Right ventricle myocardium inferior (tissue), 1 donor: Measurements from ENCODE around the gene ZDHHC11. TPM values are rescaled to one million over a fixed set of nuclear protein-coding genes. Genes with fewer than 3 reads are reported as not detected.
"Not testable (repeated sequence)": the region's sequence is repeated elsewhere in the genome, so short reads cannot be mapped to it uniquely, and the experiment has no call there.

Source experiments
- ATAC-seq: fragments of 200-7000 bp; cut with Tn5 transposase; one replicate; pipeline ENCODE4 v1.9.1; 2020; ENCODE audit warnings: mild to moderate bottlenecking, moderate library complexity
- DNase-seq: peaks from one replicate; pipeline ENCODE4 v3.0.0; 2021; ENCODE audit errors: missing footprints
- intact Hi-C: fragments of 100-400 bp; cut with DNase I; formaldehyde crosslinking; loops from one replicate; pipeline ENCODE4 v1.11.0; 2022
- total RNA-seq: library from RNA; stranded (reverse); fragmentation: NEBNext Ultra II Directional; extraction: Animal tissue kit (Norgen Biotek cat#: 25700); gene quantifications from one replicate; pipeline ENCODE4 v1.2.1, GENCODE V29; 2021
- donor health status: DM: no; HTN: yes; CAD: no; lungs with severe emphysema.

Gene ZDHHC11
- total RNA-seq, 1 donor from 2014 or later = 38.0 TPM

DNA sequence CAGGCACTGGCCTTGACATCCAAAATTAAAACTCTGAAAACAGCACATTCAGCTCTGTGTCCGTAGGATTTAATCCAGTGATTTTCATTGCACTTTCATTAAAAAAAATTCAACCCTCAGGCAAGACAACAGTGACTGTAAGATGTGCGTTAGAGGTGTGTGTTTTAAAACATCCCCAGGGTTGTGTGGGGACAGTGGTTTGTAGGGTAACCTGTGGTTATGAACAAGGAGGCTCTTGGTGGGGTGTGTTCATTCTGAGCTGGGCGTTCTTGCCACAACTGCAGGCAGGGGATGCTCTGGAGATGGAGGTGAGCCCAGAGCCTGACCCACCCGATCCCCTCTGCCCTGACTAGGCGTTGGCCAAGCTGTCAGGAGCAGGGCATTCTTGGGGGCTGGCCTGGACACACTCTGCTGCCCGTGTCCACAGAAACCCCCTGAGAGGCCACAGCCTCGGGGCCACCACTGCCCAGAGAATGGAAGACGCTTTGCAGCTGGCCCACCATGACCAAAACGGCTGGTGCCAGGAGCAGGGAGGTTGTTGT lies 103.4 kb downstream of the ZDHHC11 start:
- DNase-seq, ATAC-seq, intact Hi-C loops: not testable (repeated sequence)

DNA sequence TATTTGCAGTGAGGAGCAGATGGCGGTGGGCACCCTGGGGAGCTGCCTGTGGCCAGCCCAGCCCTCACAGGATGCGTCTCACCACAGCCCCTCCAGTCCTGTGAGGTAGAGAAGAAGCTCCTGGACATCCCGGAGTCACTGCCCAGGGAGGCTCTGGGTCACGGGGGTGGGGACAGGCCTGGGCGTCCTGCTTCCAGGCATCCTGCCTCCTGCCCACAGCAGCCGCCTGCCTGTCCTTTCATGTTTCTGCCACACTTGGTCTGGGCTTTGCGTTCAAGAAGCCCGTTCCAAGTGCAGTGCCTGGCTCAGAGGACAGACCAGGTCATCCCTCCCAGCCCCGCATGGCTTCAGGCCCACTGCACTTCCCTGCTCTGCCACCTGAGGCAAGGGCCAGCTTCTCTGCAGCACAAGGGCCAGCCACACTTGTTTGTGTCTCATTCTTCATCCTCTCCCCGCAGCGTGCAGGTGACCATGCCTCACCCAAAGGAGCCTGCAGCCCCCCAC lies 104.5 kb downstream of the ZDHHC11 start:
- intact Hi-C loops = no loop called here
- ATAC-seq (peak; percentile 81), DNase-seq (peak; percentile 62)

Other genes starting within 250 kb of the ZDHHC11 start
- gene CEP72, start 238.6 kb downstream of the ZDHHC11 start, total RNA-seq = 2.0 TPM
- gene TPPP, start 157.6 kb downstream of the ZDHHC11 start, total RNA-seq = 34.5 TPM
- 14.7 TPM for gene ZDHHC11B, start 66.3 kb downstream of the ZDHHC11 start, total RNA-seq
- 27.9 TPM for gene BRD9, start 41.8 kb upstream of the ZDHHC11 start, total RNA-seq
- gene TRIP13, start 41.9 kb upstream of the ZDHHC11 start, total RNA-seq = 0.38 TPM
- gene NKD2, start 157.8 kb upstream of the ZDHHC11 start, total RNA-seq = 4.4 TPM